ENCODE data around the gene MRPL9.
A peak's percentile ranks its signal among the peaks of the same experiment; 100 is the strongest.

MRPL9 gene

GRCh38 chr1:151762941-151763921 is at the start of gene MRPL9:
Gene MRPL9, minus strand, starts transcription at chr1:151763496. Its CDS starts 17 bp downstream, at chr1:151763479.
- FAIRE-seq = no peak

DNA sequence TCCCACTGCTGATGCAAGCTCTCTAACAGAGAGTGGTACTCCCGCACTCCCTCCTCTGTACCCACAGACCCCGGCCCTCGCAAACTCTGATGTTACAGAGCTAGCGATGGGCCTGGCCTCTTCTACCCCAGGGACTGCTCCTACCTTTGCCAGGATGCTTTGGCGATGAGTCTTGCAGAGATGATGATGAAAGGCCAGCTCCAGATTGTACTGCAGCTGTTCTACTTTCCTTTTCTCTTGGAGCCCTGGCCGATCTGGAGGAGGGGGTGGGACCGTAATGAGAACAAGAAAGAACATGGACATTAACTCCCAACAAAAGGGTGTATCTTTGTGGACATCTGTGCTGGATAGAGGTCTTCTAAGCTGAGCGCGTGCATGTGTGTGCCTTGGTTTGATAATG is 47.9 kb upstream of the MRPL9 start:
- FAIRE-seq = no peak

GRCh38 chr1:151809985-151810556 is 46.8 kb upstream of the MRPL9 start:
- no peak for FAIRE-seq

DNA sequence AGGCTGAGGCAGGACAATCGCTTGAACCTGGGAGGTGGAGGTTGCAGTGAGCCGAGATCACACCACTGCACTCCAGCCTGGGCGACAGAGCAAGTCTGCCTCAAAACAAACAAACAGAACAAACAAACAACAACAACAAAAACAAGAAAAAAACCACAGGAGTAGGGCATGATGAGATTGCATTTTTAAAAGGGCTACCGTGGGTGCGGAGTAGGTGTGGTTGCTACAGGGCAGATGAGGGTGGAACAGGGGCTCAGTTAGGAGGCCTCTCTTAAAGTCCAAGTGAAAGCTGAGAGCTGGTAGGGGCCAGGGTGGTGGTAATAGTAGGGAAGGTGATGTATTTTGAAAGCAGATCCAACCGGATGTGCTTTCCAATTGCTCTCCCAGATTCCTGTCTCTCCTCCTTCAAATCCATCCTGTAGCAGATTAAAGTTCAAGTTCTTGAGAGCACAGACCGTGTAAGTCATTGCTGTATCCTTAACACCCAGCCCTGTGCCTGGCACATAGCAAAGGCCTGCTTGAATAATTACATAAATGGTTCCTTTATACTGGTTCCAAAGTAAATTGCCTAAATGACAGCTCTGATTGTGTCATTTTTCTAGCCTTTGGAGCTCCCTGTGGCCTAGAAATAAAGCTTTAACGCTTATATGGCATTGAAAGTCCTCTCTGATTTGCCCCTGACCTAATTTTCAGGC is 46.1 kb upstream of the MRPL9 start:
- FAIRE-seq = no peak

- no peak for FAIRE-seq
These were observed 44.5 kb upstream of the MRPL9 start for GRCh38 chr1:151807766-151808165.

- no peak for FAIRE-seq
These were observed 43.8 kb upstream of the MRPL9 start for GRCh38 chr1:151807131-151807530.

DNA sequence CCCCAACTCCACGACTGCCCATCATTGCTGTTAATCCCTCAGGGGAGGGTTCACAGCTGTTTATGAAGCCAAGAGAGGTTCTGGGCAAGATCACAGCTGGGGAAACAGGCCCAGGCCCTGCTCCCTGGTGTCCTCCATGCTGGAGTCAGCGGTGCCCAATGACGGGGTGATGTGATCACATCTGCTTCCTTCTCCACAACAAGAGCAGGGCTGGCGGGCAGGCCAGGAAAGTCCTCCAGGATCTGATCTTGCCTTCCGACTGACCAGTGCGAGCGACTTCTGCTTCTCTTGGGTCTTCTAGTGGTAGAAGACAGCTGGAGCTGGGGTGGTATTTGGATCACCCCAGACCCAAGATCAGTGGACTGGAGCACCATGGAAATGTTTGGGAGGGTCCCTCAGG is 42.9 kb upstream of the MRPL9 start:
- FAIRE-seq = no peak

DNA sequence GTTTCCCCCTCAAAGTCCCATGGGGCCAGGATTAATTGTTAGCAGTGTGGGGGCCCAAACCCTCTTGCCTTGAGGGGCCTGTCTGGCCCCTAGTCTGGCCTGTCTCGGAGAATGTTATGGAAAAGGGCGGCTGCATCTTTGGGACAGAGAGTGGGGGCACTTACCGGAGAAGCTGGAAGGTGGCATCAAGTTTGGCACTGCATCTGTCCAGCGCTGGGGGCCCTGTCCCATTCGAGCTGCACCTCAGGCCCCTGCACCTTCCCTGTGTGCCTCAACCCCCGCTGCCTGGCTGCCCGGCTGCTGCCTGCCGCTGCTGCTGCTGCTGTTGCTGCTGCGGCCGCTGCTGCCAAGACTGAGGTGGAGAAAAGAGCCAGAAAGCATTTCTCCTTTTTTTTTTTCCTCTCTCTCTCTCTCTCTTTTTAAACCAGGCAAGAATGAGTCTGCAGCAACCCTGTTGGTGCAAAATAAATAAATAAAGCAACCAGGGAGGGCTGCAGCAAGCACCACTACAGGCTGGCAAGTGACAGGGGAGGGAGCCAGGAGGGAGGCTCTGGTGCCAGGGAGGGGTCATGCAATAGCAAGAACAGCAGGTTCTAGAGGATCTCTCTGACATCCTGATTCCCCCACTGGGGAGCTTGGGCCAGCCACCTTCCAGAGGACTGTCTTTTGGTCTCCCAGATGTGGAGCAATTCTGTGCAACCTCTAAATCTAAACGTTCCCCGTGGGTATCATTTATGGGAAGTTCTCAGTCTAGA is 41.9 kb upstream of the MRPL9 start, which contains the start of gene LINGO4:
TSS of gene LINGO4 (minus strand) at position 354 of the 755 bp plus-strand sequence. CDS start 2,715 bp downstream, outside the sequence.
- FAIRE-seq = no peak

DNA sequence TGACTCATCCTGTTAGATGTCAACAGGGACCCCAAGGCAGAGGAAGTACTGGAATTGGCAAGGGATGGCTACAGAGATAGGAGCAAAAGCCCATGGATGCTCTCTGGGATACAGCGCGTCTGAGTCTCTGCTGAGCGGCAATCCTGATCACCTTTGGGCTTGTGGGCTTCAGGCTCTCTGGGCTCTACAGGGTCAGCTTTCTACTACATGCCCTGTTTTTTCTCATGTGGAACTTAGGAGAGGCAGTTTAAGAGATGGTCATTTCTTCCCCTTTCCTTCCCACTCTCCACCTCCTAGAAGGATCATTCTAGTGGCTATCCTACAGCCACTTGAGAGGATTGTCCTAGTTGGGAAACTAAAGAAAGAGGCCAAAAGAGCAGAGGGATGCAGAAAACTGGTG is 40.6 kb upstream of the MRPL9 start:
- no peak for FAIRE-seq

DNA sequence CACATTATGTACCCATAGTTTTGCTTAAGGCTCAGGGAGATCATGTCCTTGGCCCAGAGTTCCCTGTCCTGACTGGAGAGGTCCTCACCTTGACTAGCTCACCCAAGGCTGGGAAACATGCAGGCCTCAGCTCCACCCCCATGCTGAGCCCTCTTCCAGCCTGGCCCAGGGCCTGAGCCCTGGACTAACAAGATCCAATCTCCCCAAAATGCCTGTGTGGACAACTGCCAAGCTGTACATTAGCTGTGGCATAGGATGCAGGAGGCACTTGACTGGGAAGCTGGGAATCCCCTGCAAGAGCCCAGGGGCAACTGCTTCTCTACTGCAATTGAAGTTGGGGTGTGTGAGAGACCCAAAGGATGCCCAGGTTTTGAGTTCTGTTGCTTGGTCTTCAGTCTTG is 39.9 kb upstream of the MRPL9 start:
- FAIRE-seq = no peak

DNA sequence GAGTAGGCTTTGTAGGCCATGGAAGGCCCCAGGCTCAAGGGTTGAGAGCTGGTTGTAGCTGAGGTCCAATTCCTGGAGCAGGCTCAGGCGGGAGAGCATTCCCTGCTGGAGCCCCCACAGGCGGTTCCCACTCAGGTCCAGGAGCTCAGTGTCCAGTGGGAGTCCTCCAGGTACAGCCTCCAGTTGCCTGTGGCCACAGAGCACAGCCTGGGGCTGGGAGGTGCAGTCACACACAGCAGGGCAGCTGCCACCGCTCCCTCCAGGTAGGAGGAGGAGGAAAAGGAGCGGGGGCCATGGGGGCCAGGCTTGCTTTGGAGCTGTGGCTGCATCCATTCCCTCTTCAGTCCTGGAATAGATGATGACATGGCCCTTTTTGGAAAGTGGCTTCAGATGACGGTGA is 39.1 kb upstream of the MRPL9 start:
- FAIRE-seq = no peak

- FAIRE-seq = no peak
These were observed 38.5 kb upstream of the MRPL9 start for GRCh38 chr1:151801846-151802245.

- no peak for FAIRE-seq
These were observed 38.1 kb upstream of the MRPL9 start for GRCh38 chr1:151801310-151801820.

DNA sequence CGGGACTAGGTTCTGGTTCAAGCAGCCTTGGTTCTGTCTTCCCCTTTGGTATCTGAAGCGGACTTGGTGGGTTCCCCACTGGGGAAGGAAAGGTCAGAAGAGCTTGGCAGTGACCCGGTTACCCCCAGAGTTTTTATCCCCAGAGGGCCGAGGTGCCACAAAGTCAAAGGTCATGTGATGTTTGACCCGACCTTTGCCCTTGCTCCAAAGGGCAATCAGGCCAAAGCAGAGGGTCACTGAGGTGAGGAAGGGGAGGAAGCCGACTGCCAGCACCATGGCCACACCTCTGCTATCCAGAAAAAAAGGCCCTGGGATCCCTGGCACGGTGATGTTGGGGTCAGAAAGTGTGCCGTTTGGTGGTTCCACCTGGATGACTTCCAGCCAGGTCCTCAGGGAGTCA is 37.5 kb upstream of the MRPL9 start:
- no peak for FAIRE-seq

DNA sequence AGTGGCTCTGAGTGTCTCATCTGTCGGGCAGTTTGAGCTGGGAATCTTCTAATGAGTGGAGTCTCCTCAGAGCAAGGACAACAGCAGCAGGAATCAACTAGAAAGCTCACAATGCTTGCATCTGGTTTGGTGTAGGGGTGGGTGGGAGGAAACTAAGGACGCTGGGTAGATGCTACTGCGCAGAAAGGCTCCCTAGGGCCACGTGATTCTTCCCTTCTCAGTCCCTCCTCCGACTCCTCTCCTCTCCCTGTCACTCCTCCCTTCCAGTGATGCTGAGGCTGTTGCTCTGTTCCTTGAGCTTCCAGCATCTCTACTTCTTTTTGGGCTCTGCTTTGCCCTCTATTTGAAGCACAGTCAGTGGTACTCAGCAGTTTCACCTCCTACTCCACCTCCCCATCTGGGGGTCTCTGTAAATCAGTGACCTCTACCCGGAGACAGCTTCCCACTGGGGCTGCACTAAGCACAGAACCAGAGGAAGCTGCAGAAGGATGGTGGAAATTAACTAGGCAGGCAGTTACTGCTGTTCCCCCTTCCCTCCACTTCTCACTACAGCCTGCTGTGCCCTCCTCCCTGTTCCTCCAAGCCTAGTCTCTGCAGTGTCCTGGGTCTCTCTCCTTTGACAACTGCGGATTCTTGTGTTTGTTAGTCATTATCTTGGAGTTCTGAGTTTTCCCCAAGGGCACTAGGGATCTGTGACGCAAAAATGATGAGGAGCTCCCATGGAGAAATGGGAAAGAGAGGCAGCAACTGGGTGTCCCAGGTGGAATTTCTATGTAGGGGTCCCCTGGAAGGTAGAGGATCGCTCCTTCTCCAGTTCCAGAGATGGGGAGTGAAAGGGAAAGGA is 36.1 kb upstream of the MRPL9 start:
- FAIRE-seq = no peak

GRCh38 chr1:151798571-151798970 is 35.3 kb upstream of the MRPL9 start:
- no peak for FAIRE-seq

GRCh38 chr1:151790940-151791651 is 27.8 kb upstream of the MRPL9 start:
- no peak for FAIRE-seq

GRCh38 chr1:151790071-151790939 is 27.0 kb upstream of the MRPL9 start, which contains the start of gene TDRKH:
Gene TDRKH, minus strand, starts transcription at chr1:151790500. Its CDS starts 7,478 bp downstream, at chr1:151783022.
- peak; percentile 96 for FAIRE-seq

DNA sequence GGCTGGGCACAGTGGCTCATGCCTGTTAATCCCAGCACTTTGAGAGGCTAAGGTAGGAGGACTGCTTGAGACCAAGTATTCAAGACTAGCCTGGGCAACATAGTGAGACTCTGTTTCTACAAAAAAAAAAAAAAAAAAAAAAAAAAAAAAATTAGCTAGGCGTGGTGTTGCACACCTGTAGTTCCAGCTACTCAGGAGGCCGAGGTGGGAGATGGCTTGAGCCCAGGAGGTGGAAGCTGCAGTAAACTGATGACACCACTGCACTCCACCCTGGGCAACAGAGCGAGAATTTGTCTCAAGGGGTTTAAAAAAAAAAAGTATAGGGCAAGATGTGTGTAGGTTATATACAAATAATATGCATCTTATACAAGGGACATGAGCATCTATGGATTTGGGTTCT is 24.4 kb upstream of the MRPL9 start:
- no peak for FAIRE-seq

DNA sequence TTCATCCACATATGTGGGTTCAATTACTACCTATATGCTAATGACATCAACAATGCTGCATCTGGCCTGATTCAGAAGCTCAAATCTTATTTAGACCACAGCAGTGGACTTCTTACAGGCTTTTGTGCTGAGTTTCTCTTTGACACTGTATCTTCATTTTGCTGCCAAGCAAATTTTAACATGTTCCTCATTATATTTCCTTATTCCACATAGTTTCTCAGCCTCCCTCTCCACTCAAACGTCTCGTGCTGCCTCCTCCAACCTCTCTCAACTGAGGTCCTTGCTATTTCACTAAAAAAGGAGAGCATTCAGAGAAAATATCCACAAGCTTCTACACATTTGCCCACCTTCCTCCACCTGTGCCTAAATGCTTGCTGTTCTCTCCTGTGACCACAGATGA is 20.5 kb upstream of the MRPL9 start:
- FAIRE-seq = no peak

Data from colon (tissue), 2 donors.